Trophoblast cell (in vitro differentiated cells and primary cell): ENCODE results near the gene ARFGAP3.

ENCODE experiments used
- DNase-seq, 2 donors: peaks; one replicate each; pipeline ENCODE4 v3.0.0-alpha.2; 2016
- H2AFZ ChIP-seq: 2 replicates; pipeline ENCODE4 v1.6.1; 2013; ENCODE audit warnings: low read length, moderate library complexity, mild to moderate bottlenecking; ENCODE audit not compliant: insufficient read depth, poor library complexity
- H2AK5ac ChIP-seq: 2 replicates; pipeline ENCODE4 v1.6.1; 2013; ENCODE audit warnings: mild to moderate bottlenecking, low read length
- H2BK120ac ChIP-seq: 2 replicates; pipeline ENCODE4 v1.6.1; 2013; ENCODE audit warnings: low read length, mild to moderate bottlenecking, moderate library complexity; ENCODE audit not compliant: insufficient read depth, poor library complexity
- H2BK12ac ChIP-seq: 2 replicates; pipeline ENCODE4 v1.6.1; 2013; ENCODE audit warnings: mild to moderate bottlenecking, low read length, moderate library complexity
- H2BK5ac ChIP-seq: 2 replicates; pipeline ENCODE4 v1.6.1; 2013; ENCODE audit warnings: low read length, low read depth, moderate library complexity, mild to moderate bottlenecking; ENCODE audit not compliant: poor library complexity
- H3K14ac ChIP-seq: 2 replicates; pipeline ENCODE4 v1.6.1; 2013; ENCODE audit warnings: mild to moderate bottlenecking, low read length
- H3K18ac ChIP-seq: 2 replicates; pipeline ENCODE4 v1.6.1; 2013; ENCODE audit warnings: mild to moderate bottlenecking, low read length
- H3K23ac ChIP-seq: 2 replicates; pipeline ENCODE4 v1.6.1; 2013; ENCODE audit warnings: low read length
- H3K27ac ChIP-seq: 2 replicates; pipeline ENCODE4 v1.5.1; 2013; ENCODE audit warnings: low read depth, mild to moderate bottlenecking, inconsistent platforms, low read length, moderate library complexity
- H3K27me3 ChIP-seq: 2 replicates; pipeline ENCODE4 v1.6.1; 2013; ENCODE audit warnings: inconsistent platforms, mild to moderate bottlenecking, low read length, moderate library complexity; ENCODE audit not compliant: insufficient read depth
- H3K36me3 ChIP-seq, 2 experiments: 1 replicate in 1 of 2; 2 replicates in 1 of 2; pipeline ENCODE4 v1.6.1; 2013; ENCODE audit warnings: low read length in 2 of 2, mild to moderate bottlenecking in 2 of 2, moderate library complexity in 1 of 2; ENCODE audit not compliant: insufficient read depth in 2 of 2, control insufficient read depth in 1 of 2
- H3K4ac ChIP-seq: 2 replicates; pipeline ENCODE4 v1.6.1; 2013; ENCODE audit warnings: low read depth, mild to moderate bottlenecking, low read length, moderate library complexity
- H3K4me1 ChIP-seq, 2 experiments: 1 replicate in 1 of 2; 2 replicates in 1 of 2; pipeline ENCODE4 v1.6.1; 2013; ENCODE audit warnings: low read length in 2 of 2, mild to moderate bottlenecking in 2 of 2, moderate library complexity in 1 of 2; ENCODE audit not compliant: insufficient read depth in 2 of 2, control insufficient read depth in 1 of 2
- H3K4me2 ChIP-seq: 2 replicates; pipeline ENCODE4 v1.6.1; 2013; ENCODE audit warnings: inconsistent platforms, mild to moderate bottlenecking, low read length, moderate library complexity
- H3K4me3 ChIP-seq: 2 replicates; pipeline ENCODE4 v1.5.1; 2013; ENCODE audit warnings: mild to moderate bottlenecking, low read depth, low read length, inconsistent platforms
- H3K79me1 ChIP-seq: one replicate; pipeline ENCODE4 v1.6.1; 2013; ENCODE audit warnings: low read length
- H3K79me2 ChIP-seq: 2 replicates; pipeline ENCODE4 v1.6.1; 2013; ENCODE audit warnings: low read length, mild to moderate bottlenecking; ENCODE audit not compliant: control insufficient read depth, insufficient read depth, poor library complexity
- H3K9ac ChIP-seq: 2 replicates; pipeline ENCODE4 v1.6.1; 2013; ENCODE audit warnings: mild to moderate bottlenecking, low read length
- H3K9me3 ChIP-seq: 2 replicates; pipeline ENCODE4 v1.6.1; 2013; ENCODE audit warnings: low read depth, mild to moderate bottlenecking, control low read depth, inconsistent platforms, low read length; ENCODE audit not compliant: insufficient read depth
- H4K12ac ChIP-seq: 2 replicates; pipeline ENCODE4 v1.6.1; 2013; ENCODE audit warnings: low read depth, mild to moderate bottlenecking, low read length, moderate library complexity
- H4K8ac ChIP-seq: 2 replicates; pipeline ENCODE4 v1.6.1; 2013; ENCODE audit warnings: low read depth, mild to moderate bottlenecking, low read length, moderate library complexity
- H4K91ac ChIP-seq: one replicate; pipeline ENCODE4 v1.6.1; 2013; ENCODE audit warnings: low read depth, mild to moderate bottlenecking, low read length, moderate library complexity
- WGBS: extraction: QIAGEN DNeasy Blood & Tissue Kit; methylation state at CpG from one replicate; pipeline ENCODE4 v1.1.7; 2013; ENCODE audit warnings: missing lambda C conversion rate; ENCODE audit not compliant: insufficient read length, insufficient coverage; ENCODE audit errors: extremely low coverage; 5-methylcytosine and 5-hydroxymethylcytosine counted together

Gene ARFGAP3

GRCh38 chr22:42769238-42769573 is 87.9 kb downstream of the ARFGAP3 start:
- no peak overlapping the region for H4K12ac ChIP-seq
- H3K79me1 ChIP-seq = no peaks in the 10 kb centered on the region
- H3K4me3 ChIP-seq = no peak overlapping the region
- peaks cover 0 to 4% of the 10 kb centered on the region in 2 experiments for H3K4me1 ChIP-seq
- no peak for DNase-seq
- no peak overlapping the region for H3K14ac ChIP-seq
- no peaks in the 10 kb centered on the region for H3K27me3 ChIP-seq
- no peak overlapping the region for H2BK5ac ChIP-seq
- no peak overlapping the region for H3K4me2 ChIP-seq
- H2BK12ac ChIP-seq = no peak overlapping the region
- H2AK5ac ChIP-seq = no peak overlapping the region
- H4K91ac ChIP-seq = no peak overlapping the region
- no peak overlapping the region for H3K9ac ChIP-seq
- H3K36me3 ChIP-seq = no peaks in the 10 kb centered on the region
- no CpG with 5 or more reads among the region's 11 CpGs for WGBS
- H2BK120ac ChIP-seq = no peak overlapping the region
- no peak overlapping the region for H4K8ac ChIP-seq
- H3K27ac ChIP-seq = no peak overlapping the region
- H2AFZ ChIP-seq = no peak overlapping the region
- no peak overlapping the region for H3K23ac ChIP-seq
- no peak overlapping the region for H3K18ac ChIP-seq
- no peaks in the 10 kb centered on the region for H3K79me2 ChIP-seq
- no peak overlapping the region for H3K4ac ChIP-seq
- H3K9me3 ChIP-seq = no peaks in the 10 kb centered on the region

GRCh38 chr22:42768385-42769035 is 88.6 kb downstream of the ARFGAP3 start:
- H3K4me2 ChIP-seq = no peak overlapping the region
- no peaks in the 10 kb centered on the region for H3K36me3 ChIP-seq
- no peaks in the 10 kb centered on the region for H3K27me3 ChIP-seq
- no peak overlapping the region for H3K9ac ChIP-seq
- H2AFZ ChIP-seq = no peak overlapping the region
- H2BK5ac ChIP-seq = no peak overlapping the region
- no peaks in the 10 kb centered on the region for H3K79me2 ChIP-seq
- H2BK12ac ChIP-seq = no peak overlapping the region
- no peak overlapping the region for H4K12ac ChIP-seq
- H3K79me1 ChIP-seq = no peaks in the 10 kb centered on the region
- H2AK5ac ChIP-seq = no peak overlapping the region
- H4K8ac ChIP-seq = no peak overlapping the region
- H3K9me3 ChIP-seq = no peaks in the 10 kb centered on the region
- no peak overlapping the region for H3K14ac ChIP-seq
- H3K27ac ChIP-seq = no peak overlapping the region
- no peak overlapping the region for H3K4ac ChIP-seq
- no peak overlapping the region for H2BK120ac ChIP-seq
- no CpG with 5 or more reads among the region's 22 CpGs for WGBS
- no peak overlapping the region for H3K23ac ChIP-seq
- H3K18ac ChIP-seq = no peak overlapping the region
- H4K91ac ChIP-seq = no peak overlapping the region
- peaks cover 0 to 4% of the 10 kb centered on the region in 2 experiments for H3K4me1 ChIP-seq
- no peak for DNase-seq
- H3K4me3 ChIP-seq = no peak overlapping the region

GRCh38 chr22:42766860-42767259 is 90.2 kb downstream of the ARFGAP3 start:
- H3K79me2 ChIP-seq = no peaks in the 10 kb centered on the region
- H4K12ac ChIP-seq = no peak overlapping the region
- DNase-seq = no peak
- no peak overlapping the region for H2AFZ ChIP-seq
- H3K23ac ChIP-seq = no peak overlapping the region
- H3K9me3 ChIP-seq = no peaks in the 10 kb centered on the region
- H3K4ac ChIP-seq = no peak overlapping the region
- no peak overlapping the region for H4K8ac ChIP-seq
- no peak overlapping the region for H2BK5ac ChIP-seq
- no peaks in the 10 kb centered on the region for H3K79me1 ChIP-seq
- no peak overlapping the region for H2AK5ac ChIP-seq
- no peak overlapping the region for H3K14ac ChIP-seq
- no peak overlapping the region for H3K18ac ChIP-seq
- WGBS = no CpG with 5 or more reads among the region's 8 CpGs
- no peak overlapping the region for H3K4me2 ChIP-seq
- no peaks in the 10 kb centered on the region for H3K27me3 ChIP-seq
- H3K9ac ChIP-seq = no peak overlapping the region
- peaks cover 0 to 4% of the 10 kb centered on the region in 2 experiments for H3K4me1 ChIP-seq
- no peak overlapping the region for H4K91ac ChIP-seq
- no peak overlapping the region for H2BK120ac ChIP-seq
- H3K4me3 ChIP-seq = no peak overlapping the region
- no peaks in the 10 kb centered on the region for H3K36me3 ChIP-seq
- no peak overlapping the region for H3K27ac ChIP-seq
- H2BK12ac ChIP-seq = no peak overlapping the region

- H2AFZ ChIP-seq = no peak overlapping the region
- H2BK12ac ChIP-seq = no peak overlapping the region
Observed at GRCh38 chr22:42764895-42765363, 92.1 kb downstream of the ARFGAP3 start.

More at GRCh38 chr22:42764895-42765363, 92.1 kb downstream of the ARFGAP3 start:
- Histone ChIP-seq H3K14ac (no peak overlapping the region), H3K79me2 (no peaks in the 10 kb centered on the region), H3K4me3 (no peak overlapping the region), H3K23ac (no peak overlapping the region), H3K4me2 (no peak overlapping the region), H3K9ac (no peak overlapping the region), H4K8ac (no peak overlapping the region), H4K12ac (no peak overlapping the region), H3K79me1 (no peaks in the 10 kb centered on the region), H3K36me3 (no peaks in the 10 kb centered on the region), H3K27me3 (no peaks in the 10 kb centered on the region), H3K4me1 (peaks cover 0 to 4% of the 10 kb centered on the region in 2 experiments), H2AK5ac (no peak overlapping the region), H4K91ac (no peak overlapping the region), H3K4ac (no peak overlapping the region), H2BK5ac (no peak overlapping the region), H3K18ac (no peak overlapping the region), H2BK120ac (no peak overlapping the region), H3K9me3 (no peaks in the 10 kb centered on the region), H3K27ac (no peak overlapping the region)
- no peak for DNase-seq
- WGBS = no CpG with 5 or more reads among the region's 11 CpGs
